OCI-LY7 (cell line): ENCODE measurements around the gene CSH1.

ENCODE experiments used
- CTCF ChIP-seq: fragments of 200-600 bp; sonication (generic); conservative IDR thresholded peaks from 2 replicates; pipeline ENCODE4 v1.5.1; 2014; ENCODE audit warnings: mild to moderate bottlenecking, antibody characterized with exemption, low read length, moderate library complexity, mixed read lengths
- EZH2phosphoT487 ChIP-seq: fragments of 200-600 bp; sonication (generic); IDR thresholded peaks from 2 replicates; pipeline ENCODE4 v1.6.1; 2018; ENCODE audit warnings: low read depth, borderline replicate concordance, mild to moderate bottlenecking, mixed run types, antibody characterized with exemption, low read length, moderate library complexity, mixed read lengths

- TF ChIP-seq CTCF: no peak
- TF ChIP-seq EZH2phosphoT487: no peak
These were observed 44.8 kb upstream of the CSH1 start for GRCh38 chr17:63941162-63941561.
